ENCODE data around the gene VENTX. TPM values are rescaled to one million over a fixed set of nuclear protein-coding genes. Genes with fewer than 3 reads are reported as not detected.

VENTX gene
- total RNA-seq, 1 experiment from 2014 or later: not detected

DNA sequence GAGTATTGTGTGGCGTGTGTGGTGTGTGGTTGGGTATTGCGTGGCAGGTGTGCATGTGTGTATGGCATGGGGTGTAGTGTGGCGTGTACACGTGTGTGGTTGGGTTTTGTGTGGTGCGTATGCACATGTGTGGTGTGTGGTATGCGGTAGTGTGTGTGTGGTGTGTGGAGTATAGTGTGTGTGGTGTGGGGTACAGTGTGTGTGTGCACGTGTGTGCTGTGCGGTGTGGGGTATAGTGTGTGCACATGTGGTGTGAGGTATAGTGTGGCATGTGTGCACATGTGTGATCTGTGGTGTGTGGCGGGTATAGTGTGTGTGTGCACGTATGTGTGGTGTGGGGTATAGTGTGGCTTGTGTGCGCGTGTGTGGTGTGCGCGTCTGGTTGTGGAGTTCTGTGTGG is 28.5 kb upstream of the VENTX start:
- Histone ChIP-seq H3K36me3 (ENCODE audit: control insufficient read depth in 1 of 2, insufficient read depth in 2 of 2, low read length in 2 of 2) (no peaks in the 10 kb centered on the region), H3K27me3 (ENCODE audit: insufficient read depth, low read length) (no peaks in the 10 kb centered on the region), H4K20me1 (ENCODE audit: insufficient read depth) (no peaks in the 10 kb centered on the region), H2AFZ (ENCODE audit: low read depth, low read length, poor library complexity, severe bottlenecking) (no peak overlapping the region), H3K4me1 (ENCODE audit: control insufficient read depth in 1 of 2, insufficient read depth in 2 of 2, low read length in 2 of 2) (no peaks in the 10 kb centered on the region), H3K9ac (ENCODE audit: low read length) (no peak overlapping the region), H3K9me2 (ENCODE audit: insufficient read depth) (no peaks in the 10 kb centered on the region), H3K9me3 (ENCODE audit: control insufficient read depth in 1 of 2, insufficient read depth in 1 of 2, low read depth in 1 of 2, low read length in 2 of 2) (no peaks in the 10 kb centered on the region), H3K4me3 (replicated peaks in 1 of 2; ENCODE audit: low read depth in 1 of 2, low read length in 2 of 2) (no peak overlapping the region), H3K4me2 (ENCODE audit: low read length) (no peak overlapping the region), H3K27ac (ENCODE audit: low read depth, low read length) (no peak overlapping the region), H3K79me2 (ENCODE audit: insufficient read depth, low read length) (no peaks in the 10 kb centered on the region)
- RAD21 ChIA-PET (ENCODE audit: low non-redundant PET in 1 of 2, low total read pairs in 2 of 2, uncharacterized antibody in 2 of 2, unreplicated experiment in 2 of 2): no interaction called here
- ATAC-seq: no peak
- no TSS peak for BruUV-seq (replicated peaks)
- POLR2A ChIA-PET: no interaction called here
- TF ChIP-seq CBX3 (IDR thresholded peaks at IDR 0.05; ENCODE audit: low read depth) (no peak), EGR1 (IDR thresholded peaks at IDR 0.05; ENCODE audit: low read depth) (no peak), SRF (IDR thresholded peaks at IDR 0.05; ENCODE audit: low read depth) (no peak), YY1 (IDR thresholded peaks at IDR 0.05; ENCODE audit: extremely low read depth, insufficient replicate concordance, low read depth, low read length) (no peak), EZH2 (IDR thresholded peaks at IDR 0.05) (no peak), FOSL1 (IDR thresholded peaks at IDR 0.05; ENCODE audit: low read depth) (no peak), MAX (IDR thresholded peaks at IDR 0.05) (no peak)
- TF ChIP-seq, protein P1, sequence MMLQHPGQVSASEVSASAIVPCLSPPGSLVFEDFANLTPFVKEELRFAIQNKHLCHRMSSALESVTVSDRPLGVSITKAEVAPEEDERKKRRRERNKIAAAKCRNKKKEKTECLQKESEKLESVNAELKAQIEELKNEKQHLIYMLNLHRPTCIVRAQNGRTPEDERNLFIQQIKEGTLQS (IDR thresholded peaks at IDR 0.05): no peak
- no peak for DNase-seq (ENCODE audit: low read depth, low spot score)
- CTCF ChIA-PET: no interaction called here
- intact Hi-C loops (cut with micrococcal nuclease): no loop called here

DNA sequence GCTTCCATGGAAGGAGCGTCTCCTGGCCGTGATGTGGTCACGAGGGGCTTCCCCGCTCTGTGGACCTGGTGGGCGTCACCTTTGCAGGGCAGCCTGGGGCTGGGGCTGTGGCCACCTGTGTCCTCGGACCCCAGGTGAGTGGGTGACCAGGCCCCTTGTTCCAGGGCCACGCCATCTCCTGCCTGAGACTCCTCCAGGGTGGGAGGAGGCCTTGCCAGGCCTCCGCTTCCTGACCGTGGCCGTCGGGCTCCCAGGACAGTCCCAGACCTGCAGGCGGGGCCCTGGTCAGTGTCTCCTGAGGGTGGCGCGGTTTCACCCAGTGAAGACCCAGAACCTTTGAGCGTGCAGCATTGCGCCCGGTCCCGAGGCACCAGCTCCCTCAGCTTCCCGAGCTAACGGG is 28.0 kb upstream of the VENTX start:
- intact Hi-C loops (cut with micrococcal nuclease): no loop called here
- Histone ChIP-seq H3K27me3 (ENCODE audit: insufficient read depth, low read length) (no peaks in the 10 kb centered on the region), H3K9me3 (ENCODE audit: control insufficient read depth in 1 of 2, insufficient read depth in 1 of 2, low read depth in 1 of 2, low read length in 2 of 2) (no peaks in the 10 kb centered on the region), H3K4me1 (ENCODE audit: control insufficient read depth in 1 of 2, insufficient read depth in 2 of 2, low read length in 2 of 2) (no peaks in the 10 kb centered on the region), H3K36me3 (ENCODE audit: control insufficient read depth in 1 of 2, insufficient read depth in 2 of 2, low read length in 2 of 2) (no peaks in the 10 kb centered on the region), H3K4me2 (ENCODE audit: low read length) (no peak overlapping the region), H3K9me2 (ENCODE audit: insufficient read depth) (no peaks in the 10 kb centered on the region), H4K20me1 (ENCODE audit: insufficient read depth) (no peaks in the 10 kb centered on the region), H3K9ac (ENCODE audit: low read length) (no peak overlapping the region), H3K79me2 (ENCODE audit: insufficient read depth, low read length) (no peaks in the 10 kb centered on the region), H3K4me3 (replicated peaks in 1 of 2; ENCODE audit: low read depth in 1 of 2, low read length in 2 of 2) (no peak overlapping the region), H2AFZ (ENCODE audit: low read depth, low read length, poor library complexity, severe bottlenecking) (no peak overlapping the region), H3K27ac (ENCODE audit: low read depth, low read length) (no peak overlapping the region)
- no peak for DNase-seq (ENCODE audit: low read depth, low spot score)
- no peak for TF ChIP-seq SRF (IDR thresholded peaks at IDR 0.05; ENCODE audit: low read depth)
- BruUV-seq (replicated peaks): no TSS peak
- ChIA-PET RAD21 (ENCODE audit: low non-redundant PET in 1 of 2, low total read pairs in 2 of 2, uncharacterized antibody in 2 of 2, unreplicated experiment in 2 of 2) (no interaction called here), CTCF (no interaction called here), POLR2A (no interaction called here)
- no peak for ATAC-seq

Data from HCT116 (cell line).